Measurements from ENCODE around the gene TTC27. TPM values are rescaled to one million over a fixed set of nuclear protein-coding genes. Genes with fewer than 3 reads are reported as not detected.
A peak's percentile ranks its signal among the peaks of the same experiment; 100 is the strongest.

TTC27 gene
- total RNA-seq, 2 donors from 2014 or later, result 11.9 to 23.2 TPM

GRCh38 chr2:32701806-32702205 lies 74.0 kb downstream of the TTC27 start:
- Histone ChIP-seq H3K4me3 (peak overlapping the region; percentile 33), H3K4me1 (ENCODE audit: control insufficient read depth in 1 of 2, low read depth in 2 of 2) (peaks cover 2 to 35% of the 10 kb centered on the region in 2 donors), H3K9me3 (no peaks in the 10 kb centered on the region), H3K27me3 (replicated peaks; ENCODE audit: insufficient read depth) (no peaks in the 10 kb centered on the region), H3K36me3 (no peaks in the 10 kb centered on the region), H3K27ac (peak overlapping the region; percentile 24 to 62)
- DNase-seq (ENCODE audit: low spot score) (no peak), ATAC-seq (ENCODE audit: insufficient number of reproducible peaks, low FRiP score, low read depth) (no peak)
- TF ChIP-seq, protein P1, sequence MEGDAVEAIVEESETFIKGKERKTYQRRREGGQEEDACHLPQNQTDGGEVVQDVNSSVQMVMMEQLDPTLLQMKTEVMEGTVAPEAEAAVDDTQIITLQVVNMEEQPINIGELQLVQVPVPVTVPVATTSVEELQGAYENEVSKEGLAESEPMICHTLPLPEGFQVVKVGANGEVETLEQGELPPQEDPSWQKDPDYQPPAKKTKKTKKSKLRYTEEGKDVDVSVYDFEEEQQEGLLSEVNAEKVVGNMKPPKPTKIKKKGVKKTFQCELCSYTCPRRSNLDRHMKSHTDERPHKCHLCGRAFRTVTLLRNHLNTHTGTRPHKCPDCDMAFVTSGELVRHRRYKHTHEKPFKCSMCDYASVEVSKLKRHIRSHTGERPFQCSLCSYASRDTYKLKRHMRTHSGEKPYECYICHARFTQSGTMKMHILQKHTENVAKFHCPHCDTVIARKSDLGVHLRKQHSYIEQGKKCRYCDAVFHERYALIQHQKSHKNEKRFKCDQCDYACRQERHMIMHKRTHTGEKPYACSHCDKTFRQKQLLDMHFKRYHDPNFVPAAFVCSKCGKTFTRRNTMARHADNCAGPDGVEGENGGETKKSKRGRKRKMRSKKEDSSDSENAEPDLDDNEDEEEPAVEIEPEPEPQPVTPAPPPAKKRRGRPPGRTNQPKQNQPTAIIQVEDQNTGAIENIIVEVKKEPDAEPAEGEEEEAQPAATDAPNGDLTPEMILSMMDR (IDR thresholded peaks at IDR 0.05), result no peak

DNA sequence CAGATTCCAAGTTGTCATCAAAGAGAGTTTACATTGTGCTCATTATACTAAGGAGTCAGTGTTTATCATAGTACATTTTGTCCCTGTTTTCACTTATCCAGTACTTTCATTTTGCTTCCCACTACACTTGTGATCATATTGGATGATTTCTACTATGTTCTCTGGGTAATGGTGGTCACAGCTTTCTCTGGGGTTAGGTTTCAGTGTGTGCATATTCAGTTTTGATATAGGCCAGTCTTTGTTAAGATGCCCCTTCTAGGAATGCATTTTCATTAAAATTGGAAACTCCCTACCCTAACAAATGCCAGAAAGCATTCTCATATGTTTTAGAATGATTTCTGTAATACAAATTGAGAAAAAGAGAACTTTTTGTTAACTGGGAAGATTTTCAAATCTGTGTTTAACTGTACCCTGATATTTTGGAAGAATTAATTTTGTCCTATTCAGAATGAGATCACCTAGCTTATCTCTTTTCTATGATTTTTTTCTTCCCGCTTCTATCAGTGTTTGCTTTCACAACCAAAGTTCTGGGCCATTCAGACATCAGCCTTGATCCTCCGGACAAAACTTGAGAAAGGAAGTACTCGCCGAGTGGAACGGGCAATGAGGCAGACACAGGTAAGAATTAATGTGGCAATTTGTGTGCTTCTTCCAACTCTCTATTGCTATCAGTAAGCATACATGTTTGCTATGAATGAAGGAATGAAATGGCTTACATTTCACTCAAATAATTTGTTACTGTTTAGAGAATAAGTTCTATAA lies 74.6 kb downstream of the TTC27 start:
- TF ChIP-seq, protein P1 (IDR thresholded peaks at IDR 0.05), result no peak
- Histone ChIP-seq H3K36me3 (no peaks in the 10 kb centered on the region), H3K9me3 (no peaks in the 10 kb centered on the region), H3K27ac (peak overlapping the region; percentile 24 to 62), H3K27me3 (replicated peaks; ENCODE audit: insufficient read depth) (no peaks in the 10 kb centered on the region), H3K4me1 (ENCODE audit: control insufficient read depth in 1 of 2, low read depth in 2 of 2) (peaks cover 2 to 34% of the 10 kb centered on the region in 2 donors), H3K4me3 (peak overlapping the region; percentile 33)
- ATAC-seq (ENCODE audit: insufficient number of reproducible peaks, low FRiP score, low read depth), result no peak
- no peak for DNase-seq (ENCODE audit: low spot score)

DNA sequence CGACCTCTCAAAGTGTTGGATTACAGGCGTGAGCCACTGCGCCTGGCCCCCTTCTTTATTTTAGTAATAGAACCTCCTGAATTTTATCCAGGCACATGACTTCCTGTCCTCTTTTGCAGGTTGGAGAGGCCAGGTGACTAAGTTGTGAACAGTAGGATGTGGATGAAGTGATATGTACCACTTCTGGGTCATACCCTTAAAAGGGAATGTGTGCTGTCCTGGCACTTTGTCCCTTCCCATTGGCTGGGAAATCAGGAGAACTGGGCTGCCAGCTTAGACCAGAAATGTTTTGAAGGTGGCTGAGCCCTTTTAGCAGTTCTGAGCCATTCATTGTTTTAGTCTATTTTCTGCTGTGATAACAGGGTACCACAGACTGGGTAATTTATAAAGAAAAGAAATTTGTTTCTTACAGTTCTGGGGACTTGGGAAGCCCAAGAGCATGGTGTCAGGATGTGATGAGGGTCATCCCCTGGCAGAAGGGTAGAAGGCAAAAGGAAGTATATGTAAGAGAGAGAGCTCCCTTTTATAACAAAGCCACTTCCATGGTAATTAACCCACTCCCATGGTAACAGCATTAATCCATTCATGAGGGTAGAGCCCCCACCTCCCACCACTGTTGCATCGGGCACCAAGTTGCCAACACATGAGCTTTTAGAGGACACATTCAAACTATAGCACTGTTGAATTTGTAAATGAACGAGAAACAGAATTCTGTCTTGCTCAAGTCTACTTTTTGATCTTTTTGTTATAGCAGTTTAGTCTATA lies 79.1 kb downstream of the TTC27 start:
- no peak overlapping the region for H3K4me3 ChIP-seq
- no peaks in the 10 kb centered on the region for H3K36me3 ChIP-seq
- H3K27me3 ChIP-seq (replicated peaks; ENCODE audit: insufficient read depth), result no peaks in the 10 kb centered on the region
- TF ChIP-seq, protein P1 (IDR thresholded peaks at IDR 0.05), result no peak
- H3K4me1 ChIP-seq (ENCODE audit: control insufficient read depth in 1 of 2, low read depth in 2 of 2), result peaks cover 10 to 43% of the 10 kb centered on the region in 2 donors
- peak; percentile 54 for ATAC-seq (ENCODE audit: insufficient number of reproducible peaks, low FRiP score, low read depth)
- DNase-seq (ENCODE audit: low spot score), result no peak
- no peaks in the 10 kb centered on the region for H3K9me3 ChIP-seq
- H3K27ac ChIP-seq, result peak overlapping the region; percentile 65 to 68

GRCh38 chr2:32711219-32711618 lies 83.4 kb downstream of the TTC27 start:
- Histone ChIP-seq H3K4me1 (ENCODE audit: control insufficient read depth in 1 of 2, low read depth in 2 of 2) (peaks cover 20 to 67% of the 10 kb centered on the region in 2 donors), H3K4me3 (peak overlapping the region; percentile 25), H3K36me3 (no peaks in the 10 kb centered on the region), H3K27ac (peak overlapping the region; percentile 71 to 81), H3K9me3 (no peaks in the 10 kb centered on the region), H3K27me3 (replicated peaks; ENCODE audit: insufficient read depth) (no peaks in the 10 kb centered on the region)
- TF ChIP-seq, protein P1 (IDR thresholded peaks at IDR 0.05), result no peak
- no peak for ATAC-seq (ENCODE audit: insufficient number of reproducible peaks, low FRiP score, low read depth)
- DNase-seq (ENCODE audit: low spot score), result no peak

DNA sequence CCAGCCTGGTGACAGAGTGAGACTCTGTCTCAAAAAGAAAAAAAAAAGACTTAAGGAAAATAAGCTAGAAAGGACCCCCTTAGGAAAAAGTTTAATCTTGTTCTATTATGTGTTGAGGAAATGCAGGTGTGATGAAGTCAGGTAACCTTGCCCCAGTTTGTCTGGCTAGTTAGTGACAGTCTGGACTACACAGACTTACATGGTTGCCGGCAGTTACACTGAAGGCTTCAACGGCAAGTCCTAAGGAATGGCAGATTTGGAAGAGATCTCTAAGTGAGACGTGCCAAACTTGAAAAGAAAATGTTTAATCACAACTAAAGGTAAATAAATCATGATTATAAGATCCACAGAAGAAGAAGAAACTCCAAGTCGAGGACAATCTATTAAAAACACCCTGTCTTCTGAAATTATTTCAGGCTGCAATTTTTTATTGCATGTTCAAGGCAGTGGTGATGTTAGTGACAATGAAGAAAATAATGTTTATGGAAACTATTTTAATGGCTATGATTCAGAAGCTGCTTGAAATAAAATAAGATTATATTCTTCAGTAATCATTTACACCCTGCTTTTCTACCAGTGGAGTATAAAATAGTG lies 84.2 kb downstream of the TTC27 start:
- H3K27ac ChIP-seq, result peak overlapping the region; percentile 71 to 81
- H3K4me1 ChIP-seq (ENCODE audit: control insufficient read depth in 1 of 2, low read depth in 2 of 2), result peaks cover 20 to 65% of the 10 kb centered on the region in 2 donors
- ATAC-seq (ENCODE audit: insufficient number of reproducible peaks, low FRiP score, low read depth) (no peak), DNase-seq (ENCODE audit: low spot score) (no peak)
- no peaks in the 10 kb centered on the region for H3K36me3 ChIP-seq
- H3K9me3 ChIP-seq, result no peaks in the 10 kb centered on the region
- TF ChIP-seq, protein P1 (IDR thresholded peaks at IDR 0.05), result no peak
- H3K27me3 ChIP-seq (replicated peaks; ENCODE audit: insufficient read depth), result no peaks in the 10 kb centered on the region
- H3K4me3 ChIP-seq, result peak overlapping the region; percentile 25

All from thoracic aorta (tissue), 2 donors.